Measurements from ENCODE around the gene LSM4.

LSM4 gene

GRCh38 chr19:18301718-18302111, 21.2 kb downstream of the LSM4 start:
- Histone ChIP-seq H3F3A (ENCODE audit: low read depth) (peaks cover 15% of the 10 kb centered on the region), H4K20me1 (ENCODE audit: insufficient read depth, low read length, poor library complexity, severe bottlenecking) (no peaks in the 10 kb centered on the region), H3K9me2 (replicated peaks; ENCODE audit: low read depth, low read length) (no peaks in the 10 kb centered on the region), H3K4me2 (ENCODE audit: low read depth, low read length, poor library complexity, severe bottlenecking) (no peak overlapping the region), H3K4me3 (ENCODE audit: low read length, poor library complexity, severe bottlenecking) (no peak overlapping the region), H3K9me3 (ENCODE audit: insufficient read depth, low read depth, low read length) (no peaks in the 10 kb centered on the region), H3K36me3 (ENCODE audit: insufficient read depth, low read length) (peaks cover 9% of the 10 kb centered on the region; the same call in 1 of the 2 replicates), H3K4me1 (ENCODE audit: insufficient read depth, low read length, poor library complexity, severe bottlenecking) (peaks cover 24% of the 10 kb centered on the region), H2AFZ (ENCODE audit: low read length) (no peak overlapping the region), H3K79me2 (ENCODE audit: insufficient read depth, low read length) (peaks cover 16% of the 10 kb centered on the region; the same call in 1 of the 2 replicates), H3K9ac (ENCODE audit: low read depth, low read length, poor library complexity, severe bottlenecking) (no peak overlapping the region), H3K27me3 (ENCODE audit: insufficient read depth, low read length, poor library complexity, severe bottlenecking) (no peaks in the 10 kb centered on the region)
- TF ChIP-seq EZH2phosphoT487 (IDR thresholded peaks at IDR 0.05; ENCODE audit: borderline replicate concordance) (no peak), CTCF (conservative IDR thresholded peaks at IDR 0.05; ENCODE audit: low read length) (no peak)

GRCh38 chr19:18300930-18301717, 21.8 kb downstream of the LSM4 start:
- Histone ChIP-seq H3F3A (ENCODE audit: low read depth) (peaks cover 15% of the 10 kb centered on the region), H2AFZ (ENCODE audit: low read length) (no peak overlapping the region), H3K79me2 (ENCODE audit: insufficient read depth, low read length) (peaks cover 13% of the 10 kb centered on the region; the same call in 1 of the 2 replicates), H3K4me1 (ENCODE audit: insufficient read depth, low read length, poor library complexity, severe bottlenecking) (peaks cover 24% of the 10 kb centered on the region), H4K20me1 (ENCODE audit: insufficient read depth, low read length, poor library complexity, severe bottlenecking) (no peaks in the 10 kb centered on the region), H3K36me3 (ENCODE audit: insufficient read depth, low read length) (peaks cover 4% of the 10 kb centered on the region; the same call in 1 of the 2 replicates), H3K9ac (ENCODE audit: low read depth, low read length, poor library complexity, severe bottlenecking) (no peak overlapping the region), H3K9me2 (replicated peaks; ENCODE audit: low read depth, low read length) (no peaks in the 10 kb centered on the region), H3K27me3 (ENCODE audit: insufficient read depth, low read length, poor library complexity, severe bottlenecking) (no peaks in the 10 kb centered on the region), H3K4me2 (ENCODE audit: low read depth, low read length, poor library complexity, severe bottlenecking) (no peak overlapping the region), H3K4me3 (ENCODE audit: low read length, poor library complexity, severe bottlenecking) (no peak overlapping the region), H3K9me3 (ENCODE audit: insufficient read depth, low read depth, low read length) (no peaks in the 10 kb centered on the region)
- TF ChIP-seq CTCF (conservative IDR thresholded peaks at IDR 0.05; ENCODE audit: low read length) (no peak), EZH2phosphoT487 (IDR thresholded peaks at IDR 0.05; ENCODE audit: borderline replicate concordance) (no peak)

- Histone ChIP-seq H3K9me3 (ENCODE audit: insufficient read depth, low read depth, low read length) (no peaks in the 10 kb centered on the region), H3F3A (ENCODE audit: low read depth) (peaks cover 11% of the 10 kb centered on the region), H3K79me2 (ENCODE audit: insufficient read depth, low read length) (peaks cover 3% of the 10 kb centered on the region; the same call in 1 of the 2 replicates), H3K4me1 (ENCODE audit: insufficient read depth, low read length, poor library complexity, severe bottlenecking) (peaks cover 19% of the 10 kb centered on the region), H3K36me3 (ENCODE audit: insufficient read depth, low read length) (no peaks in the 10 kb centered on the region), H3K27me3 (ENCODE audit: insufficient read depth, low read length, poor library complexity, severe bottlenecking) (no peaks in the 10 kb centered on the region), H3K9me2 (replicated peaks; ENCODE audit: low read depth, low read length) (no peaks in the 10 kb centered on the region), H4K20me1 (ENCODE audit: insufficient read depth, low read length, poor library complexity, severe bottlenecking) (no peaks in the 10 kb centered on the region), H3K9ac (ENCODE audit: low read depth, low read length, poor library complexity, severe bottlenecking) (no peak overlapping the region), H3K4me3 (ENCODE audit: low read length, poor library complexity, severe bottlenecking) (no peak overlapping the region), H2AFZ (ENCODE audit: low read length) (no peak overlapping the region), H3K4me2 (ENCODE audit: low read depth, low read length, poor library complexity, severe bottlenecking) (no peak overlapping the region)
- TF ChIP-seq EZH2phosphoT487 (IDR thresholded peaks at IDR 0.05; ENCODE audit: borderline replicate concordance): no peak
- TF ChIP-seq CTCF (conservative IDR thresholded peaks at IDR 0.05; ENCODE audit: low read length): no peak
Observed at GRCh38 chr19:18299654-18300053, 23.2 kb downstream of the LSM4 start.

All from Loucy (cell line).